ENCODE results near the gene LRSAM1.

DNA sequence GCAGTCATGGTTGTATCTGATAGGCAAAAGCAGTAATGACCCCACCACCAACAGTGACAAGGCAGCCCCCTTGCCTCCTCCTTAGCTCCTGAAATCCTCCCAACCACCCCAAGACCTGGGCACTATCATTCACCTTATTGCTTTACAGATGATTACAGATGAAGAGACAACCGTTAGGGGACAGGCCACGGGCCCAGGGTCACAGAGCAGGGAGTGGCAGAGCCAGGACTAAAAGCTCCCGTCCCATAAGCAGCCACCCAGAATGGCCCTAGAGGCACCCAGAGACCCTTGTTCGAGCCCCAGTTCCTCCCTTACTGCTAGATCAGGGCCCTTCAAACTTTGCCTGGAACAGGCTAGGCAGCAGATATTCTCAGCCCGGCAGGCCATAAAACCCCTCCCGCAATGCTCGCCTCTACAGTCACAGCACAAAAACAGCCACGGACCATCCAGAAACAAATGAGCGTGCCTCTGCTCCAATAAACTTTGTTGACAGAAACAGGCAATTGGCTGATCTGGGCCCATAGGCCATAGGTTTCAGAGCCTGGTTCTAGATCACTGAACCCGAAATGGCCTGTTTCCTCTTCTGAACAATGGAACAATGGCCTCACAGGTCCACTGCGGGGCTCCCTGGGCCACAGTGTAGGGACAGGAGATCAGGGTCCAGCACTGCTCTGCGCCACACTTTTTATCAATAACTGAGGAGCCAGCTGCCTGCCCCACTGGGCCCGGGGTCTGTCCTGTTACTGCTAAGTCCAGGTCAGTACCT lies 67.0 kb downstream of the LRSAM1 start:
- TF ChIP-seq POLR2A (IDR thresholded peaks at IDR 0.05): no peak
- TF ChIP-seq, protein P1, sequence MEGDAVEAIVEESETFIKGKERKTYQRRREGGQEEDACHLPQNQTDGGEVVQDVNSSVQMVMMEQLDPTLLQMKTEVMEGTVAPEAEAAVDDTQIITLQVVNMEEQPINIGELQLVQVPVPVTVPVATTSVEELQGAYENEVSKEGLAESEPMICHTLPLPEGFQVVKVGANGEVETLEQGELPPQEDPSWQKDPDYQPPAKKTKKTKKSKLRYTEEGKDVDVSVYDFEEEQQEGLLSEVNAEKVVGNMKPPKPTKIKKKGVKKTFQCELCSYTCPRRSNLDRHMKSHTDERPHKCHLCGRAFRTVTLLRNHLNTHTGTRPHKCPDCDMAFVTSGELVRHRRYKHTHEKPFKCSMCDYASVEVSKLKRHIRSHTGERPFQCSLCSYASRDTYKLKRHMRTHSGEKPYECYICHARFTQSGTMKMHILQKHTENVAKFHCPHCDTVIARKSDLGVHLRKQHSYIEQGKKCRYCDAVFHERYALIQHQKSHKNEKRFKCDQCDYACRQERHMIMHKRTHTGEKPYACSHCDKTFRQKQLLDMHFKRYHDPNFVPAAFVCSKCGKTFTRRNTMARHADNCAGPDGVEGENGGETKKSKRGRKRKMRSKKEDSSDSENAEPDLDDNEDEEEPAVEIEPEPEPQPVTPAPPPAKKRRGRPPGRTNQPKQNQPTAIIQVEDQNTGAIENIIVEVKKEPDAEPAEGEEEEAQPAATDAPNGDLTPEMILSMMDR (IDR thresholded peaks at IDR 0.05): no peak

Measured in breast epithelium (tissue), 3 donors.